DOHH2 (cell line): Measurements from ENCODE around the gene CD163L1.
"Not testable (repeated sequence)": the region's sequence is repeated elsewhere in the genome, so short reads cannot be mapped to it uniquely, and the experiment has no call there.

Experiments
- H3F3A ChIP-seq: fragments of 200-600 bp; sonication (generic), shearing (Covaris generic); 2 replicates; pipeline ENCODE4 v1.6.0; 2016; ENCODE audit warnings: antibody characterized with exemption, mild to moderate bottlenecking; ENCODE audit not compliant: control insufficient read depth, insufficient read depth
- H3K27ac ChIP-seq: fragments of 200-600 bp; sonication (generic); 2 replicates; pipeline ENCODE4 v1.5.1; 2014; ENCODE audit warnings: low read depth, mild to moderate bottlenecking, low read length, moderate library complexity
- H3K27me3 ChIP-seq: fragments of 200-600 bp; sonication (generic); 2 replicates; pipeline ENCODE4 v1.6.1; 2014; ENCODE audit warnings: mild to moderate bottlenecking, low read length, mixed read lengths; ENCODE audit not compliant: control insufficient read depth
- H3K36me3 ChIP-seq: fragments of 200-600 bp; sonication (generic); 2 replicates; pipeline ENCODE4 v1.6.1; 2014; ENCODE audit warnings: mild to moderate bottlenecking, low read length, moderate library complexity, mixed read lengths; ENCODE audit not compliant: control insufficient read depth
- H3K4me1 ChIP-seq: fragments of 200-600 bp; sonication (generic); 2 replicates; pipeline ENCODE4 v1.6.1; 2014; ENCODE audit warnings: mild to moderate bottlenecking, low read length, mixed read lengths; ENCODE audit not compliant: control insufficient read depth
- H3K4me2 ChIP-seq: fragments of 200-600 bp; sonication (generic); 2 replicates; pipeline ENCODE4 v1.6.0; 2014; ENCODE audit warnings: mild to moderate bottlenecking, low read length, moderate library complexity
- H3K4me3 ChIP-seq: fragments of 200-600 bp; sonication (generic); 2 replicates; pipeline ENCODE4 v1.5.1; 2014; ENCODE audit warnings: mild to moderate bottlenecking, low read length, mixed read lengths
- H3K79me2 ChIP-seq: fragments of 200-600 bp; sonication (generic); 2 replicates; pipeline ENCODE4 v1.6.1; 2014; ENCODE audit warnings: mild to moderate bottlenecking, low read length, mixed read lengths; ENCODE audit not compliant: control insufficient read depth
- H3K9me2 ChIP-seq: fragments of 200-600 bp; sonication (generic); replicated peaks from 2 replicates; pipeline ENCODE4 v1.6.1; 2014; ENCODE audit warnings: mild to moderate bottlenecking, low read length, mixed read lengths; ENCODE audit not compliant: control insufficient read depth
- H3K9me3 ChIP-seq: fragments of 200-600 bp; sonication (generic); 2 replicates; pipeline ENCODE4 v1.6.1; 2014; ENCODE audit warnings: antibody characterized with exemption, low read length, mixed read lengths; ENCODE audit not compliant: control insufficient read depth, insufficient read depth
- H4K20me1 ChIP-seq: fragments of 200-600 bp; sonication (generic); 2 replicates; pipeline ENCODE4 v1.6.0; 2014; ENCODE audit warnings: low read depth, mild to moderate bottlenecking, antibody characterized with exemption, low read length, moderate library complexity; ENCODE audit not compliant: control insufficient read depth, insufficient read depth
- EZH2phosphoT487 ChIP-seq: fragments of 200-600 bp; sonication (generic); IDR thresholded peaks from 2 replicates; pipeline ENCODE4 v1.6.1; 2017; ENCODE audit warnings: borderline replicate concordance, mild to moderate bottlenecking, antibody characterized with exemption, low read length, moderate library complexity, mixed read lengths
- TF ChIP-seq, protein P1 (sequence below): fragments of 200-600 bp; sonication (generic); IDR thresholded peaks from one replicate; pipeline ENCODE4 v1.5.1; 2014; ENCODE audit warnings: antibody characterized with exemption, mild to moderate bottlenecking, low read depth, low read length; ENCODE audit not compliant: poor library complexity, severe bottlenecking

The CD163L1 gene

DNA sequence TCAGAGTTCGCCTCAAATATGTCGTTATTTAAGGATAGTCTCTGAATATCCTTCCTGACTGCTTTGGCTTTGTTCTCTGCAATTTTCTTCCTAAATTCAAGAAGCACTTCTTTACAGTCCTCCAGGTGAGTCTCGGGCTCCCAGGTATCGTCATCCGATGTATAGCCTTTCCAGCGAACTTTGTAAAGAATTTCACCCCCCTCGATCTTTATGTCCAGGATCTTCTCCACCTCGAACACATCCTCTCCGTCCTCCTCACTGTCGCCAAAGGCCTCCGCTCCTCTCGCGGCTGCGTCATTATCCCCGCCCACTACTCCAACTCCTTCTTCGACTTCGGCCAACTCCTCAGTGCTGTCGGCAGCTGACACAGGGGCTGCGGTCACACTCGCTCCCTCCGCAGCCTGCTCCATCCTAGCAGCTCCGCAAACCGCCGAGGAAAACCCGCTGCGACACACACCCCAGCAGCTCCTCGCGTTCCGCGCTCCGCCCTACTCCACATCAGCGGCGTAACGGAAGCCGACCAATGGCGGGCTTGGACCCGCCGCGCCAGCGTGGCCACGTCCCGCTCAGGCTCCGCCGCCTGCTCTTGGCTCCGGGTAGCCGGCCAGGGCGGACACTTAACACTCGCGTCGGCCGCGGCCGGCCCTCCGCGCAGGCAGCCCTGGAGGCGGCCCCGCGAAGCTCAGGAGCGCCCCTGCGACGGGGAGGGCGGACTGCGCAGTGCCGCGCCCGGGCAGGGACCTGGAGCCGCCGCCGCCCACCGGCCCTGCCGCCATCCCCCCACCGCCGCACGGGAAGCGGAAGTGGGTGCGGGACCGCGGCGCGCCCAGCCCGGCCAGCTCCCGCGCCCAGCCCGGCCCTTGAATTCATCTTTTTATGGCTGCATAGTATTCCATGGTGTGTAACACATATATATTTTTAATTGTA, 4.1 kb downstream of the CD163L1 start:
- Histone ChIP-seq H3K79me2 (no peaks in the 10 kb centered on the region), H3K27ac (no peak overlapping the region), H3K27me3 (peaks cover 3% of the 10 kb centered on the region; the same call in 1 of the 2 replicates), H3K4me1 (no peaks in the 10 kb centered on the region), H4K20me1 (no peaks in the 10 kb centered on the region), H3K9me2 (no peaks in the 10 kb centered on the region), H3K4me3 (no peak overlapping the region), H3K36me3 (no peaks in the 10 kb centered on the region), H3F3A (no peaks in the 10 kb centered on the region), H3K4me2 (no peak overlapping the region), H3K9me3 (no peaks in the 10 kb centered on the region)
- TF ChIP-seq, protein P1, sequence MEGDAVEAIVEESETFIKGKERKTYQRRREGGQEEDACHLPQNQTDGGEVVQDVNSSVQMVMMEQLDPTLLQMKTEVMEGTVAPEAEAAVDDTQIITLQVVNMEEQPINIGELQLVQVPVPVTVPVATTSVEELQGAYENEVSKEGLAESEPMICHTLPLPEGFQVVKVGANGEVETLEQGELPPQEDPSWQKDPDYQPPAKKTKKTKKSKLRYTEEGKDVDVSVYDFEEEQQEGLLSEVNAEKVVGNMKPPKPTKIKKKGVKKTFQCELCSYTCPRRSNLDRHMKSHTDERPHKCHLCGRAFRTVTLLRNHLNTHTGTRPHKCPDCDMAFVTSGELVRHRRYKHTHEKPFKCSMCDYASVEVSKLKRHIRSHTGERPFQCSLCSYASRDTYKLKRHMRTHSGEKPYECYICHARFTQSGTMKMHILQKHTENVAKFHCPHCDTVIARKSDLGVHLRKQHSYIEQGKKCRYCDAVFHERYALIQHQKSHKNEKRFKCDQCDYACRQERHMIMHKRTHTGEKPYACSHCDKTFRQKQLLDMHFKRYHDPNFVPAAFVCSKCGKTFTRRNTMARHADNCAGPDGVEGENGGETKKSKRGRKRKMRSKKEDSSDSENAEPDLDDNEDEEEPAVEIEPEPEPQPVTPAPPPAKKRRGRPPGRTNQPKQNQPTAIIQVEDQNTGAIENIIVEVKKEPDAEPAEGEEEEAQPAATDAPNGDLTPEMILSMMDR, result no peak
- TF ChIP-seq EZH2phosphoT487, result no peak

DNA sequence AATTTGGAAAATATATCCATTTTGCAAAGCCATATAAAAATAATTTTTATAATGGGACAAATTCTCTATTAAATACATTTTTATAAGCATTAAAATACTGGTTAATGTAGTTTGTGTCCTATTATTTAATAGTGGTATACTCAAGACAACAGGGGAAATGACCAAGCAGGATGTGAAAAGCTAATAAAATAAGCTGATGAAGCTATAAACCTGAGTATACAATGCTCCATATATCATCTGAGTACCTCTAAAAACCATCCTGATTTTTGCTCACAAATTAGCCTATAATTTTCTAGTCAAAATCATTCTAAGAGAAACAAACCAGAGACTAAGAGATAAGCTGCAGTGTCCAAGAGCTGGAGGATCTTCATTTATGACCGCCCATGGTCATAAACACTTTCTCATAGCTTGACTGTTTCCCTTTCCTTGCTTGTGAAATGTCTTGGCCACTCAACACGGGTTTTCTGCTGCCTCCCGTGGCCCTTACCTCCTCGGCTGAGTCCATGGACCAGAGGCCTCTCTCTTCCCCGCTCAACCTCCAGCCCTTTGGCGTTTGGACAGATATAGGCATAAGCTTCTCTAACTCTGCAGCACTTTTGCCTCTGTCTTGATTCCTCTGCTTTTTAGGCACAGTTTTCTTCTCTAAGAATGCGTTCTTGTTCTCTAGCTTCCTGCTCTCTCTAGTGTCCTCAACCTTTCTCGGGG, 5.5 kb downstream of the CD163L1 start:
- not testable (repeated sequence) for H3K27ac ChIP-seq, H3F3A ChIP-seq, H4K20me1 ChIP-seq, H3K4me1 ChIP-seq, H3K9me3 ChIP-seq, H3K9me2 ChIP-seq, H3K4me3 ChIP-seq, H3K79me2 ChIP-seq, H3K36me3 ChIP-seq, H3K4me2 ChIP-seq, H3K27me3 ChIP-seq

DNA sequence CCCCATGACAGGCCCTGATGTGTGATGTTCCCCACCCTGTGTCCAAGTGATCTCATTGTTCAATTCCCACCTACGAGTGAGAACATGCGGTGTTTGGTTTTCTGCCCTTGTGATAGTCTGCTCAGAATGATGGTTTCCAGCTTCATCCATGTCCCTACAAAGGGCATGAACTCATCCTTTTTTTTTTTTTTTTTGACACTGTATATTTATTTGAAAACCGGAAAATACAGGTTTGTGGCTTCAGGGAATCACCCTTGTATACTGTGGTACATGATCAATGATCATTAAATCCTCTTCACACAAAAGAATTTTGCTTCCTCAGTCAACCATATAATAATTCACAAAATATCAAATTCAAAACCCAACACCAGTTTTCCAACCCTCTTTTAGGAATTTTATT, 6.5 kb downstream of the CD163L1 start:
- H3K27me3 ChIP-seq, result not testable (repeated sequence)

DNA sequence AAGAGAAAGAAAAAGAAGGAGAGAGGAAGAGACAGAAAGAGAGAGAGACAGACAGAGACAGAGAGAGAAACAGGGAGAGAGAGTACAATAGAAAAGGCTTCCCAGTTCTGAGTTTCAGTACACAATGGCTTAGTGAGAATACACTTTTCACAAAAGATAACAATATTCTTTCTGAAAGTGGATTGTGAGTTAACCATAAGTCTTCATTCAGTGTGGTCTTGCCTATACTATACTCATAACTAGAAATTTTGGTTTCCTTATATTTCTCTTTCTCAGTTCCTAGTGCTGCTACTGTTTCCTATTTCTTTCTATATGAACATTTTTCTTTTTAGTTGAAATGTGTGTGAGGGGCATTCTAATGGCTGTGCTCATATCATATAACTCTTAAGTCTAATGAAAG, 9.3 kb downstream of the CD163L1 start:
- Histone ChIP-seq H3K4me2 (no peak overlapping the region), H3K9me2 (no peaks in the 10 kb centered on the region), H3F3A (no peaks in the 10 kb centered on the region), H3K4me1 (no peaks in the 10 kb centered on the region), H3K9me3 (no peaks in the 10 kb centered on the region), H3K36me3 (no peaks in the 10 kb centered on the region), H3K27me3 (no peaks in the 10 kb centered on the region), H3K79me2 (no peaks in the 10 kb centered on the region), H3K27ac (no peak overlapping the region), H4K20me1 (no peaks in the 10 kb centered on the region), H3K4me3 (no peak overlapping the region)
- TF ChIP-seq, protein P1, result no peak
- TF ChIP-seq EZH2phosphoT487, result no peak

More for the DNA sequence above, 6.5 kb downstream of the CD163L1 start:
- not testable (repeated sequence) for H3K36me3 ChIP-seq, H3K4me1 ChIP-seq, H3F3A ChIP-seq, H3K9me2 ChIP-seq, H3K9me3 ChIP-seq, H3K79me2 ChIP-seq, H3K4me2 ChIP-seq, H3K4me3 ChIP-seq, H4K20me1 ChIP-seq, H3K27ac ChIP-seq
